Neural cell (in vitro differentiated cells): Measurements from ENCODE around the gene SELENOV. TPM values are rescaled to one million over a fixed set of nuclear protein-coding genes. Genes with fewer than 3 reads are reported as not detected.

Experiments
- H2AFZ ChIP-seq: fragments of 200-600, 300-800 bp; sonication (generic), shearing (Covaris generic); 2 replicates; pipeline ENCODE4 v1.6.0; 2014; ENCODE audit warnings: low read depth, mild to moderate bottlenecking, antibody characterized with exemption, low read length, moderate library complexity
- H3F3A ChIP-seq: fragments of 200-600 bp; shearing (Covaris generic); 2 replicates; pipeline ENCODE4 v1.6.1; 2016; ENCODE audit warnings: mild to moderate bottlenecking, moderate library complexity, mixed read lengths, antibody characterized with exemption, low read length; ENCODE audit not compliant: insufficient read depth, poor library complexity, severe bottlenecking
- H3K27ac ChIP-seq: fragments of 200-600, 300-800 bp; sonication (generic), shearing (Covaris generic); 2 replicates; pipeline ENCODE4 v1.5.1; 2014; ENCODE audit warnings: mild to moderate bottlenecking, low read length, moderate library complexity
- H3K27me3 ChIP-seq: fragments of 300-800, 200-600 bp; sonication (generic), shearing (Covaris generic); 2 replicates; pipeline ENCODE4 v1.6.0; 2014; ENCODE audit warnings: mild to moderate bottlenecking, low read depth, low read length, moderate library complexity; ENCODE audit not compliant: insufficient read depth
- H3K36me3 ChIP-seq: fragments of 300-800, 200-600 bp; sonication (generic), shearing (Covaris generic); 2 replicates; pipeline ENCODE4 v1.5.1; 2014; ENCODE audit warnings: mild to moderate bottlenecking, antibody characterized with exemption, low read length, moderate library complexity; ENCODE audit not compliant: insufficient read depth
- H3K4me2 ChIP-seq: fragments of 300-800, 200-600 bp; sonication (generic), shearing (Covaris generic); 2 replicates; pipeline ENCODE4 v1.6.0; 2014; ENCODE audit warnings: mild to moderate bottlenecking, low read length
- H3K4me3 ChIP-seq: fragments of 300-800, 200-600 bp; sonication (generic), shearing (Covaris generic); 2 replicates; pipeline ENCODE4 v1.5.1; 2014; ENCODE audit warnings: mild to moderate bottlenecking, low read length, moderate library complexity
- H3K79me2 ChIP-seq: fragments of 200-600 bp; shearing (Covaris generic); replicated peaks from 2 replicates; pipeline ENCODE4 v1.6.0; 2014; ENCODE audit warnings: mild to moderate bottlenecking, low read length, moderate library complexity; ENCODE audit not compliant: insufficient read depth
- H3K9ac ChIP-seq: fragments of 300-800, 200-600 bp; sonication (generic), shearing (Covaris generic); 2 replicates; pipeline ENCODE4 v1.6.1; 2016; ENCODE audit warnings: mild to moderate bottlenecking, low read length, mixed read lengths
- H3K9me2 ChIP-seq: fragments of 200-600 bp; shearing (Covaris generic); 2 replicates; pipeline ENCODE4 v1.6.1; 2016; ENCODE audit warnings: mild to moderate bottlenecking, low read length, mixed read lengths; ENCODE audit not compliant: insufficient read depth
- H3K9me3 ChIP-seq: fragments of 200-600, 300-800 bp; sonication (generic), shearing (Covaris generic); 2 replicates; pipeline ENCODE4 v1.6.1; 2016; ENCODE audit warnings: mild to moderate bottlenecking, mixed run types, low read length, moderate library complexity, mixed read lengths
- H4K20me1 ChIP-seq: fragments of 200-600 bp; shearing (Covaris generic); 2 replicates; pipeline ENCODE4 v1.6.1; 2016; ENCODE audit warnings: mild to moderate bottlenecking, mixed run types; ENCODE audit not compliant: insufficient read depth
- CTCF ChIP-seq: fragments of 450-650 bp; IDR thresholded peaks from 2 replicates; pipeline ENCODE4 v1.5.1; 2014; ENCODE audit warnings: antibody characterized with exemption, mild to moderate bottlenecking, moderate library complexity; ENCODE audit not compliant: poor library complexity, severe bottlenecking
- EP300 ChIP-seq: fragments of 450-650 bp; conservative IDR thresholded peaks from 2 replicates; pipeline ENCODE4 v1.6.1; 2014; ENCODE audit warnings: antibody characterized with exemption, mild to moderate bottlenecking, moderate library complexity; ENCODE audit not compliant: poor library complexity, severe bottlenecking
- EZH2 ChIP-seq: fragments of 200-600, 300-800 bp; shearing (Covaris generic), sonication (generic); IDR thresholded peaks from 2 replicates; pipeline ENCODE4 v1.6.1; 2014; ENCODE audit warnings: antibody characterized with exemption, low read length, borderline replicate concordance, mild to moderate bottlenecking; ENCODE audit not compliant: insufficient read depth, poor library complexity, severe bottlenecking
- MXI1 ChIP-seq: fragments of 450-650 bp; conservative IDR thresholded peaks from 2 replicates; pipeline ENCODE4 v1.6.1; 2014; ENCODE audit warnings: antibody characterized with exemption, mild to moderate bottlenecking; ENCODE audit not compliant: poor library complexity, severe bottlenecking
- POLR2AphosphoS5 ChIP-seq: IDR thresholded peaks from 2 replicates; pipeline ENCODE4 v1.6.1; 2012
- RAD21 ChIP-seq: fragments of 450-650 bp; conservative IDR thresholded peaks from 2 replicates; pipeline ENCODE4 v1.6.1; 2014; ENCODE audit warnings: antibody characterized with exemption, mild to moderate bottlenecking, moderate library complexity
- REST ChIP-seq: IDR thresholded peaks from 2 replicates; pipeline ENCODE4 v1.6.1; 2012; ENCODE audit warnings: borderline replicate concordance
- SMC3 ChIP-seq: fragments of 450-650 bp; conservative IDR thresholded peaks from 2 replicates; pipeline ENCODE4 v1.6.1; 2014; ENCODE audit warnings: antibody characterized with exemption, mild to moderate bottlenecking, moderate library complexity; ENCODE audit not compliant: poor library complexity
- TAF1 ChIP-seq: IDR thresholded peaks from 2 replicates; pipeline ENCODE4 v1.6.1; 2012; ENCODE audit warnings: low read depth
- polyA plus RNA-seq: library from polyadenylated mRNA; depleted of rRNA; stranded (reverse); fragments of >200 nt; gene quantifications from 2 replicates; pipeline ENCODE4 v1.2.3, GENCODE V29; 2014

Gene SELENOV
- polyA plus RNA-seq, 1 donor from 2014 or later, result 1.3 TPM

GRCh38 chr19:39557811-39558623, 43.1 kb downstream of the SELENOV start:
- Histone ChIP-seq H3K4me3 (no peak overlapping the region), H2AFZ (no peak overlapping the region), H3K27me3 (no peaks in the 10 kb centered on the region), H3K4me2 (no peak overlapping the region), H3K9ac (no peak overlapping the region), H3K27ac (no peak overlapping the region), H4K20me1 (no peaks in the 10 kb centered on the region), H3K36me3 (no peaks in the 10 kb centered on the region), H3K9me2 (no peaks in the 10 kb centered on the region), H3F3A (no peaks in the 10 kb centered on the region), H3K9me3 (no peaks in the 10 kb centered on the region), H3K79me2 (no peaks in the 10 kb centered on the region)
- TF ChIP-seq POLR2AphosphoS5 (no peak), EZH2 (no peak), MXI1 (no peak), TAF1 (no peak), EP300 (no peak)

- Histone ChIP-seq H2AFZ (no peak overlapping the region), H3K4me3 (no peak overlapping the region), H3K4me2 (no peak overlapping the region), H3K9me2 (no peaks in the 10 kb centered on the region), H3K27me3 (no peaks in the 10 kb centered on the region), H3F3A (no peaks in the 10 kb centered on the region), H4K20me1 (no peaks in the 10 kb centered on the region), H3K9ac (no peak overlapping the region), H3K79me2 (no peaks in the 10 kb centered on the region), H3K36me3 (no peaks in the 10 kb centered on the region), H3K27ac (no peak overlapping the region), H3K9me3 (no peaks in the 10 kb centered on the region)
- TF ChIP-seq EP300, result no peak
These were observed 43.7 kb downstream of the SELENOV start for GRCh38 chr19:39558624-39559117.

- Histone ChIP-seq H3K79me2 (no peaks in the 10 kb centered on the region), H3F3A (no peaks in the 10 kb centered on the region), H3K9ac (no peak overlapping the region), H3K27me3 (peaks cover 7% of the 10 kb centered on the region), H3K9me3 (no peaks in the 10 kb centered on the region), H3K4me3 (no peak overlapping the region), H3K4me2 (no peak overlapping the region), H3K36me3 (no peaks in the 10 kb centered on the region), H4K20me1 (no peaks in the 10 kb centered on the region), H3K27ac (no peak overlapping the region), H2AFZ (no peak overlapping the region), H3K9me2 (no peaks in the 10 kb centered on the region)
- TF ChIP-seq EP300 (no peak), RAD21 (no peak), CTCF (no peak), SMC3 (no peak), MXI1 (no peak), TAF1 (no peak), POLR2AphosphoS5 (no peak), EZH2 (no peak), REST (no peak)
These were observed 48.5 kb downstream of the SELENOV start for GRCh38 chr19:39563408-39563807.
